Smooth muscle cell of the coronary artery (primary cell): Measurements from ENCODE around the gene SMIM7. TPM values are rescaled to one million over a fixed set of nuclear protein-coding genes. Genes with fewer than 3 reads are reported as not detected.

Experiments used
- total RNA-seq: library from RNA; depleted of rRNA; stranded (reverse); fragments of >200 nt; gene quantifications from 2 replicates; pipeline ENCODE4 v1.2.3, GENCODE V29; 2014; ENCODE audit warnings: low replicate concordance

SMIM7 gene
- 51.9 and 68.4 TPM in 2 replicates for total RNA-seq

GRCh38 chr19:16659832-16660708 lies at the start of gene SMIM7:
Gene SMIM7 (minus strand): TSS chr19:16660144. CDS start chr19:16660110, 34 bp downstream.

GRCh38 chr19:16660763-16661479 lies 977 bp upstream of the SMIM7 start, which contains the start of gene TMEM38A:
Gene TMEM38A (plus strand): TSS chr19:16661139. CDS start chr19:16661218, 79 bp downstream.

DNA sequence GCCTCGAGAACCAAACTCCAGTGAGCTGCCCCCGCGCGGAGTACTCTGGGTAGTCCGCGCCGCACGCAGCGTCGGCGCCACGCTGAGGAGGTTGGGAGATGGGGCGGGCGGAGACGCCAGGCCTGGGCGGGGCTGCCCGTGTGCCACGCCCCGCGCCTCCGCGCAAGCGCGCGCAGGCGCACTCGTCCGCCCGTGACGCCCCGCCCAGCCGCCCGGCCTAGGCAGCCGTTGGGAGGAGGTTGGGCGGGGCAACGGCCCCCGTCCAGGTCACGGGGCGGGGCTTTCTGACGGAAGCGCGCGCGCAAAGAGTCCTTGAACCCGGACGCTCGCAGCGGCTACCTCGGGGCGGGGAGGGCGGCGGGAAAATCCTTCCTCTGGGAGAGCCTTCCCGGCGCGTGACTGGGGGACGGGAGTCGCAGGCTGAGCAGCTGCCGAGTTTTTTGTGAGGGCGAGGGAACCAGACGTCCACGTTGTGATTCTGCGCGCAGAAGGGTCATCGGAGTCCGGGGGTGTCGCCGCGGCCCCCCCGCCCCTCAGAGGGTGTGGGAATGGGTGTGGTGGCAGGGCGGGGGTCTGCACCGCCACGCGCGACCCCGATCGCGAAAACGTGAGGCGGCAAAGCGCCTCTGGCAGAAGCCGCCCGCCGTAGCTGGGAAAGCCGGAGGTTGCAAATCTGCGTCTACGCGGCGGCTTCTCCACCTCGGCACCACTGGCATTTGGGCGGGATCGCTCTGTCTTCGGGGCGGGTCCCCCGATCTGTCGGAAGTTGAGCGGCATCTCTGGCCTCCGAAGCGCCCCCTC lies 31.6 kb downstream of the SMIM7 start, which contains the start of gene MED26:
MED26 (minus strand) TSS at position 22 of the 801 bp plus-strand sequence. CDS start 261 bp downstream, outside the sequence.

Other genes with a start within 250 kb of the SMIM7 start
- 5.9 and 11.0 TPM in 2 replicates for gene EPS15L1, start 188.2 kb downstream of the SMIM7 start, total RNA-seq
- 0.08 TPM in 1 of 2 replicates, not detected in the other for gene CALR3, start 164.0 kb downstream of the SMIM7 start, total RNA-seq
- 2.0 and 2.6 TPM in 2 replicates for gene C19orf44, start 163.8 kb downstream of the SMIM7 start, total RNA-seq
- 3.6 and 4.2 TPM in 2 replicates for gene CHERP, start 117.7 kb downstream of the SMIM7 start, total RNA-seq
- gene SLC35E1, start 87.7 kb downstream of the SMIM7 start, total RNA-seq: 15.9 and 22.4 TPM in 2 replicates
- gene MED26, start 31.9 kb downstream of the SMIM7 start, total RNA-seq: 2.8 and 3.9 TPM in 2 replicates
- 3.7 TPM in 2 replicates for gene TMEM38A, start 995 bp upstream of the SMIM7 start, total RNA-seq
- gene NWD1, start 59.7 kb upstream of the SMIM7 start, total RNA-seq: under 0.01 TPM in 1 of 2 replicates, not detected in the other
- gene SIN3B, start 169.3 kb upstream of the SMIM7 start, total RNA-seq: 19.2 and 29.5 TPM in 2 replicates
- under 0.01 and 0.12 TPM in 2 replicates for gene F2RL3, start 228.9 kb upstream of the SMIM7 start, total RNA-seq